HCT116 (cell line): Measurements from ENCODE around the gene KLF16. TPM values are rescaled to one million over a fixed set of nuclear protein-coding genes. Genes with fewer than 3 reads are reported as not detected.
A peak's percentile ranks its signal among the peaks of the same experiment; 100 is the strongest.

Experiments used
- ATAC-seq: fragments of 200-7000 bp; cut with Tn5 transposase; 2 replicates; pipeline ENCODE4 v1.9.1; 2020; ENCODE audit warnings: mild to moderate bottlenecking, moderate library complexity
- BruUV-seq: library from RNA; stranded (reverse); fragments of 400-500 nt; replicated peaks from 2 replicates; lab custom pipeline; 2021; lab: Mats Ljungman, UMichigan
- CTCF ChIA-PET: fragments of 300-600 bp; sonication (Branson Sonifier 250); formaldehyde crosslinking; loops from one replicate; lab custom pipeline; 2021; ENCODE audit warnings: antibody characterized with exemption; lab: Charles Lee
- POLR2A ChIA-PET: fragments of 300-600, 350-600 bp; sonication (Branson Sonifier 250); formaldehyde crosslinking; loops from one replicate; lab custom pipeline; 2021; ENCODE audit warnings: antibody characterized with exemption; lab: Charles Lee
- RAD21 ChIA-PET, 2 experiments: fragments of 300-600 bp; sonication (Branson Sonifier 250); formaldehyde crosslinking; loops; one replicate each; lab custom pipeline; 2023; ENCODE audit warnings: low total read pairs in 2 of 2; ENCODE audit not compliant: uncharacterized antibody in 2 of 2, unreplicated experiment in 2 of 2, low non-redundant PET in 1 of 2; lab: Charles Lee
- DNase-seq: peaks from one replicate; pipeline ENCODE4 v3.0.0-alpha.2; 2010; ENCODE audit warnings: low read depth, low spot score
- H2AFZ ChIP-seq: fragments of 200-600 bp; shearing (Covaris generic), sonication (generic); 2 replicates; pipeline ENCODE4 v1.6.1; 2017; ENCODE audit warnings: low read depth, mixed run types, mixed read lengths, antibody characterized with exemption, low read length; ENCODE audit not compliant: poor library complexity, severe bottlenecking
- H3K27ac ChIP-seq: 2 replicates; pipeline ENCODE4 v1.5.1; 2012; ENCODE audit warnings: low read depth, low read length
- H3K27me3 ChIP-seq: fragments of 200-600 bp; sonication (generic); 2 replicates; pipeline ENCODE4 v1.6.1; 2016; ENCODE audit warnings: mixed run types, low read length, mixed read lengths; ENCODE audit not compliant: insufficient read depth
- H3K36me3 ChIP-seq, 2 experiments: fragments of 200-500 bp in 1 of 2; fragments of 200-600 bp in 1 of 2; sonication (Bioruptor generic) in 1 of 2; sonication (generic) in 1 of 2; 2 replicates each; pipeline versions ENCODE4 v1.5.1 to v1.6.1; 2014 to 2016; ENCODE audit warnings: low read length in 2 of 2, inconsistent platforms in 1 of 2, mixed read lengths in 1 of 2, mixed run types in 1 of 2; ENCODE audit not compliant: insufficient read depth in 2 of 2, control insufficient read depth in 1 of 2
- H3K4me1 ChIP-seq, 2 experiments: fragments of 200-600 bp in 1 of 2; sonication (generic) in 1 of 2; 2 replicates each; pipeline versions ENCODE4 v1.5.1 to v1.6.1; 2012 to 2017; ENCODE audit warnings: low read length in 2 of 2, inconsistent platforms in 1 of 2, mild to moderate bottlenecking in 1 of 2, mixed read lengths in 1 of 2, mixed run types in 1 of 2, moderate library complexity in 1 of 2; ENCODE audit not compliant: insufficient read depth in 2 of 2, control insufficient read depth in 1 of 2
- H3K4me2 ChIP-seq: fragments of 200-600 bp; sonication (generic); 2 replicates; pipeline ENCODE4 v1.6.1; 2017; ENCODE audit warnings: mixed run types, low read length, mixed read lengths
- H3K4me3 ChIP-seq, 2 experiments: fragments of 200-600 bp in 1 of 2; sonication (generic) in 1 of 2; replicated peaks in 1 of 2; 2 replicates each; pipeline ENCODE4 v1.5.1; 2011 to 2016; ENCODE audit warnings: low read length in 2 of 2, control low read depth in 1 of 2, low read depth in 1 of 2, mild to moderate bottlenecking in 1 of 2, mixed read lengths in 1 of 2, mixed run types in 1 of 2
- H3K79me2 ChIP-seq: fragments of 200-600 bp; sonication (generic); 2 replicates; pipeline ENCODE4 v1.6.1; 2017; ENCODE audit warnings: mild to moderate bottlenecking, mixed run types, low read length, moderate library complexity, mixed read lengths; ENCODE audit not compliant: insufficient read depth
- H3K9ac ChIP-seq: fragments of 200-600 bp; sonication (generic); 2 replicates; pipeline ENCODE4 v1.6.1; 2016; ENCODE audit warnings: low read length, mixed read lengths
- H3K9me2 ChIP-seq: fragments of 200-600 bp; sonication (generic), shearing (Covaris generic); 2 replicates; pipeline ENCODE4 v1.6.1; 2017; ENCODE audit warnings: mixed run types, mild to moderate bottlenecking, moderate library complexity; ENCODE audit not compliant: insufficient read depth
- H3K9me3 ChIP-seq, 2 experiments: fragments of 200-500 bp in 1 of 2; fragments of 200-600 bp in 1 of 2; sonication (Bioruptor generic) in 1 of 2; sonication (generic) in 1 of 2; 2 replicates each; pipeline ENCODE4 v1.6.1; 2014 to 2017; ENCODE audit warnings: low read length in 2 of 2, mixed read lengths in 2 of 2, inconsistent platforms in 1 of 2, low read depth in 1 of 2, mild to moderate bottlenecking in 1 of 2, mixed run types in 1 of 2, moderate library complexity in 1 of 2; ENCODE audit not compliant: control insufficient read depth in 1 of 2, insufficient read depth in 1 of 2
- H4K20me1 ChIP-seq: fragments of 200-600 bp; sonication (generic), shearing (Covaris generic); 2 replicates; pipeline ENCODE4 v1.6.1; 2017; ENCODE audit warnings: mixed run types, mild to moderate bottlenecking, moderate library complexity; ENCODE audit not compliant: insufficient read depth
- CBX3 ChIP-seq: IDR thresholded peaks from 2 replicates; pipeline ENCODE4 v1.6.1; 2012; ENCODE audit warnings: low read depth
- CEBPB ChIP-seq: IDR thresholded peaks from 2 replicates; pipeline ENCODE4 v1.6.1; 2012; ENCODE audit warnings: low read depth
- EGR1 ChIP-seq: IDR thresholded peaks from 2 replicates; pipeline ENCODE4 v1.6.1; 2012; ENCODE audit warnings: low read depth
- ELF1 ChIP-seq: IDR thresholded peaks from 2 replicates; pipeline ENCODE4 v1.6.1; 2012; ENCODE audit warnings: low read depth, borderline replicate concordance
- EZH2 ChIP-seq: fragments of 200-600 bp; sonication (generic); IDR thresholded peaks from 2 replicates; pipeline ENCODE4 v1.6.1; 2017; ENCODE audit warnings: antibody characterized with exemption, mixed run types
- EZH2phosphoT487 ChIP-seq: fragments of 200-600 bp; IDR thresholded peaks from 2 replicates; pipeline ENCODE4 v1.6.1; 2018; ENCODE audit warnings: antibody characterized with exemption, borderline replicate concordance
- FOSL1 ChIP-seq: IDR thresholded peaks from 2 replicates; pipeline ENCODE4 v1.6.1; 2012; ENCODE audit warnings: low read depth
- JUND ChIP-seq: IDR thresholded peaks from 2 replicates; pipeline ENCODE4 v1.6.1; 2012
- POLR2A ChIP-seq: IDR thresholded peaks from 2 replicates; pipeline ENCODE4 v1.7.0; 2011; ENCODE audit warnings: borderline replicate concordance; ENCODE audit not compliant: insufficient read depth, insufficient read length; ENCODE audit errors: extremely low read depth
- RAD21 ChIP-seq: IDR thresholded peaks from 2 replicates; pipeline ENCODE4 v1.6.1; 2012; ENCODE audit warnings: low read depth, mild to moderate bottlenecking
- SP1 ChIP-seq: IDR thresholded peaks from 2 replicates; pipeline ENCODE4 v1.6.1; 2012; ENCODE audit warnings: low read depth
- intact Hi-C: fragments of 100-400 bp; cut with micrococcal nuclease; formaldehyde crosslinking; loops from 2 replicates; pipeline ENCODE4 v1.10.0; 2022
- total RNA-seq: library from RNA; stranded (reverse); gene quantifications from one replicate; pipeline ENCODE4 v1.2.1, GENCODE V29; 2021; ENCODE audit not compliant: unreplicated experiment
- TF ChIP-seq, protein P1 (sequence below): IDR thresholded peaks from 2 replicates; pipeline ENCODE4 v1.6.1; 2012
- TF ChIP-seq, protein P2 (sequence below), 3 experiments: fragments of 200-600 bp in 1 of 3; sonication (generic) in 1 of 3; IDR thresholded peaks in 2 of 3; conservative IDR thresholded peaks in 1 of 3; 2 replicates each; pipeline ENCODE4 v1.5.1; 2012 to 2017; ENCODE audit warnings: low read depth in 2 of 3, low read length in 2 of 3, antibody characterized with exemption in 1 of 3, borderline replicate concordance in 1 of 3, control low read depth in 1 of 3, mild to moderate bottlenecking in 1 of 3, mixed read lengths in 1 of 3, mixed run types in 1 of 3, moderate library complexity in 1 of 3; ENCODE audit not compliant: insufficient read depth in 1 of 3
- TF ChIP-seq, protein P3 (sequence below): IDR thresholded peaks from 2 replicates; pipeline ENCODE4 v1.6.1; 2012

Gene KLF16
- total RNA-seq, 1 experiment from 2014 or later, result 64.3 TPM

DNA sequence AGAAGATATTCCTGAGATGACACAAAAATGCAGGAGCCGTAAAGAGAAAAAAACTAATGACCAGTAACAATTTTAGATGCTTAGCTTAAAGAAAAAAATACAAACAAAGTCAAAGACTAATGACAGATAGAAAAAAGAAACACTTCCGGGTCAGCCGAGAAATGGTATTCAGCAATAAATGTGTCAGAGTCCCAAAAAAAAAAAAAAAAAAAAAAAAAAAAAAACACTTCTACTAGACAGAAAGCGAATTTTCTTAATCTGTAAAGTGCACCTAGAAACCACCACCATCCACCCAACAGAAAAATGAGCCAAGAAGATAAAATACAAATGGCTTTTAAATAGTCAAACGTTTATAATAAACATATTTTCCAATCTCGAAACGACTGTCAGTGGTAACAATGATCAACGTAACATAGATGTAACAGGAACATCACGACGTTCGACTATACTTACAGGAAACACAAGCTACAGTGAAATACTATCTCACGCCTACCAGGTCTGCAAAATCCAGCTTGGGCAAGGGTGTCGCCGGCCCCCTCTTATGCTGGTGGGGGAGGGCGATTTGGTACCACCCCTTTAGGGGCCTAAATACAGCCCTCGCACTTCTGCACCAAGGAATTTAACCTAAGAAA is 11.3 kb upstream of the KLF16 start:
- peak overlapping the region; percentile 95 for H3K9ac ChIP-seq
- TF ChIP-seq CBX3 (no peak), EGR1 (no peak), RAD21 (no peak), CEBPB (no peak)
- H4K20me1 ChIP-seq, result peaks cover 11% of the 10 kb centered on the region; the same call in 1 of the 2 replicates
- no peak for ATAC-seq
- H3K27ac ChIP-seq, result peak overlapping the region; percentile 95
- no peak for DNase-seq
- H3K4me3 ChIP-seq, result peak overlapping the region; percentile 76 to 95
- CTCF ChIA-PET, result interaction anchor here (0.6 to 3.3 kb wide), 3 partner anchors 10 to 773 kb away, joined by 3 to 12 read pairs (median 4); no protein-coding TSS in a partner anchor
- intact Hi-C loops, result no loop called here
- RAD21 ChIA-PET, result no interaction called here
- no peaks in the 10 kb centered on the region for H3K27me3 ChIP-seq
- H2AFZ ChIP-seq, result no peak overlapping the region
- H3K4me2 ChIP-seq, result peak overlapping the region; percentile 98
- BruUV-seq, result no TSS peak
- POLR2A ChIA-PET, result interaction anchor here (0.7 to 1.1 kb wide), 3 partner anchors 10 to 195 kb away, joined by 3 to 5 read pairs (median 4); no protein-coding TSS in a partner anchor
- H3K9me3 ChIP-seq, result no peaks in the 10 kb centered on the region
- H3K4me1 ChIP-seq, result peaks cover 12 to 20% of the 10 kb centered on the region in 2 experiments
- peaks cover 49% of the 10 kb centered on the region for H3K79me2 ChIP-seq
- no peaks in the 10 kb centered on the region for H3K9me2 ChIP-seq
- peaks cover 3 to 13% of the 10 kb centered on the region in 2 experiments; a peak in 2 of 4 replicates for H3K36me3 ChIP-seq

DNA sequence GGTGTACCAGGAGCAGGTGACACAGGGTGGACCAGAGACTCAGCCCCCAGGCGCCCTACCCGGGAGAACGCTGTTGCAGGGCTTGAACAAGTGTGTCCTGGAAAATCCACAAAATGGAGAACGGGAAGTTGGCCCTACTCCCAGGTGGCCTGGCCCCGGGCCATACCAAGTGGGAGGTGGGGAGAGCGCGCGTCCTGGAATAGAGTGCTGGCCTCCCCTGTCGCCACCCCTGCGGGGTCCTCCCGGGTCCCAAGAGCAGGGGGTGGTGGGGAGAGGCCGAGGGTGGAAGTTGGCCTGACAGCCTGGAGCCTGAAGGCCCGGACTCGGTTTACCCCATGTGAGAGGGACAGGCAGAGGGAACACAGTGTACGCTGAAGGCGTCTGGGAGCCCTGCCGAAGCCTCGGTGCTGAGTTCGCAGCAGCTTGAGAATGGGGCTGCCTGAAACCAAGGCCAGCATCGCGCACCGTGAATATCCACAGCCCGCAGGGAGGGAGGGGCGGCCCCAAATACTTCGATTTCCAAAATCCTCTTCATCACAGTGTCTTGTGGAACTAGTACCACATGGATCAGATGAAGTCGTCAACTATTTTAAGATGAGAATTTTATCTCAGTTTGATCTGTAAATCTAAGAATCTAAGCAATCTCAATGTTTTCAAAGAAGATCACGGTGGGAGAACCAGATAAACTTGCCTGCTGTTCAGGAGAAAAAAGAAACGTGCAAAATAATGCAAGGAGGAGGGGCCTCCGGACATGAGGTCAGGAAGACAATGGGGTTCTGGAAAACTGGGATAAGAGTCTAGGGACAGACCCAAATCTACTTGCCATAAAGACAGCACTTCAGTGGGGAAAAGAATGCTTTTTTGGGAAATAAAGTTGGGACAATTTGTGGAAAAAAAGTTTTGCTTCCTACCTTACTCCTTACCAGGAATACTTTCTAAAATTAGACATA is 10.4 kb upstream of the KLF16 start:
- DNase-seq, result no peak
- no peak overlapping the region for H2AFZ ChIP-seq
- no peaks in the 10 kb centered on the region for H3K9me3 ChIP-seq
- no peaks in the 10 kb centered on the region for H3K9me2 ChIP-seq
- peaks cover 3 to 13% of the 10 kb centered on the region in 2 experiments; a peak in 2 of 4 replicates for H3K36me3 ChIP-seq
- ATAC-seq, result no peak
- H3K27ac ChIP-seq, result peak overlapping the region; percentile 95
- peak overlapping the region; percentile 95 for H3K9ac ChIP-seq
- H4K20me1 ChIP-seq, result peaks cover 11% of the 10 kb centered on the region; the same call in 1 of the 2 replicates
- H3K27me3 ChIP-seq, result no peaks in the 10 kb centered on the region
- no TSS peak for BruUV-seq
- peak overlapping the region; percentile 76 to 95; a peak in 3 of 4 replicates for H3K4me3 ChIP-seq
- peak overlapping the region; percentile 98 for H3K4me2 ChIP-seq
- ChIA-PET POLR2A (interaction anchor here (0.7 kb wide), 2 partner anchors 16 to 196 kb away, joined by 3 to 4 read pairs; no protein-coding TSS in a partner anchor), RAD21 (no interaction called here), CTCF (interaction anchor here (3.3 kb wide), 1 partner anchor 9 kb away, joined by 12 read pairs; no protein-coding TSS in a partner anchor)
- intact Hi-C loops, result no loop called here
- peaks cover 15 to 28% of the 10 kb centered on the region in 2 experiments for H3K4me1 ChIP-seq
- H3K79me2 ChIP-seq, result peaks cover 49% of the 10 kb centered on the region
- TF ChIP-seq, protein P1, sequence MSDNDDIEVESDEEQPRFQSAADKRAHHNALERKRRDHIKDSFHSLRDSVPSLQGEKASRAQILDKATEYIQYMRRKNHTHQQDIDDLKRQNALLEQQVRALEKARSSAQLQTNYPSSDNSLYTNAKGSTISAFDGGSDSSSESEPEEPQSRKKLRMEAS, result no peak
- TF ChIP-seq, protein P2, sequence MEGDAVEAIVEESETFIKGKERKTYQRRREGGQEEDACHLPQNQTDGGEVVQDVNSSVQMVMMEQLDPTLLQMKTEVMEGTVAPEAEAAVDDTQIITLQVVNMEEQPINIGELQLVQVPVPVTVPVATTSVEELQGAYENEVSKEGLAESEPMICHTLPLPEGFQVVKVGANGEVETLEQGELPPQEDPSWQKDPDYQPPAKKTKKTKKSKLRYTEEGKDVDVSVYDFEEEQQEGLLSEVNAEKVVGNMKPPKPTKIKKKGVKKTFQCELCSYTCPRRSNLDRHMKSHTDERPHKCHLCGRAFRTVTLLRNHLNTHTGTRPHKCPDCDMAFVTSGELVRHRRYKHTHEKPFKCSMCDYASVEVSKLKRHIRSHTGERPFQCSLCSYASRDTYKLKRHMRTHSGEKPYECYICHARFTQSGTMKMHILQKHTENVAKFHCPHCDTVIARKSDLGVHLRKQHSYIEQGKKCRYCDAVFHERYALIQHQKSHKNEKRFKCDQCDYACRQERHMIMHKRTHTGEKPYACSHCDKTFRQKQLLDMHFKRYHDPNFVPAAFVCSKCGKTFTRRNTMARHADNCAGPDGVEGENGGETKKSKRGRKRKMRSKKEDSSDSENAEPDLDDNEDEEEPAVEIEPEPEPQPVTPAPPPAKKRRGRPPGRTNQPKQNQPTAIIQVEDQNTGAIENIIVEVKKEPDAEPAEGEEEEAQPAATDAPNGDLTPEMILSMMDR (IDR thresholded peaks at IDR 0.05 in 2 of 3, conservative IDR thresholded peaks at IDR 0.05 in 1 of 3; ENCODE audit: borderline replicate concordance in 1 of 3, insufficient read depth in 1 of 3, low read depth in 2 of 3, low read length in 2 of 3), result no peak
- TF ChIP-seq CBX3 (no peak), EZH2 (no peak), POLR2A (no peak), RAD21 (no peak), ELF1 (no peak), EZH2phosphoT487 (no peak), SP1 (no peak), JUND (no peak), FOSL1 (no peak)
- TF ChIP-seq, protein P3, sequence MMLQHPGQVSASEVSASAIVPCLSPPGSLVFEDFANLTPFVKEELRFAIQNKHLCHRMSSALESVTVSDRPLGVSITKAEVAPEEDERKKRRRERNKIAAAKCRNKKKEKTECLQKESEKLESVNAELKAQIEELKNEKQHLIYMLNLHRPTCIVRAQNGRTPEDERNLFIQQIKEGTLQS, result no peak
